ENCODE results near the gene ZNF177.
A peak's percentile ranks its signal among the peaks of the same experiment; 100 is the strongest.
"Not testable (repeated sequence)": the region's sequence is repeated elsewhere in the genome, so short reads cannot be mapped to it uniquely, and the experiment has no call there.

ZNF177 gene

DNA sequence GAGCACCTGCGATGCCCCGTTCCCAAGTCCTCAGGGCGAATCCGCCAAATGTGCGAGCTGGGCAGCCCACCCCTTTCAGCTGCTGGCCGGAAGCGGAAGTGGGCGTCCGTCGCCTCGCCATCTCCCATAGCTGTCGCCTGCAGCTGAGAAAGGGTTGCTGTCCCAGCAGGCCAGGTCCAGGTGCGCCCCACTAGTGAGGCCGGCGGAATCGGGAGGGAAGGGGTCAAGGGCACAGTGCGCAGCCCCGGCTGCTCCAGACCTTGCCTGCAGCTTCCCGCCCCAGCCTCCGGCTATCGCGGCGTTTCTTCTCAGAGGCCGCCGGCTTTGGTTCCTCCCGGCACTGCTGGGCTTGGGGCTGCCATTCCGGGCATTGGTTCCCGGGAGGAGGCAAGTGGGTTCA lies at the start of gene ZNF177:
Gene ZNF177, plus strand, starts transcription at position 109 of the 400 bp plus-strand sequence. CDS start 15,299 bp downstream, outside the sequence.
- DNase-seq (ENCODE audit: low read depth) = no peak

DNA sequence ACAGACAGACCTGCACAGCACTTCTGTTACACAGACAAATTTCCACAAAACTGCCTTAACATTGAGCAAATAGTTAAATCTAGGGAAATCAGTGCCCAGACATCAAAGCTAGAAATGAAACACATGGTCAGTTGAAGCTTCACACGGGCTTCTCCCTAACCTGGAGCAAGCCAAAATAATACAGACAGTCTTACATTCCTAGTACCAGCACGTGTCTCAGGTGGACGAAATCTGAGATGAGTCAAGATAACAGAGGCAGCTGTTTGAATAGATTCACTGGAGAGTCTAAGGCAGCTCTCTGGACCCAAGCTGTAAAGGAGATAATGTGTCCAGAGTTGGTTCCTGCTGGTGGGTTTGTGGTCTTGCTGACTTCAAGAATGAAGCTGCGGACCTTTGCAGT lies 49.1 kb upstream of the ZNF177 start:
- no peak for DNase-seq (ENCODE audit: low read depth)

DNA sequence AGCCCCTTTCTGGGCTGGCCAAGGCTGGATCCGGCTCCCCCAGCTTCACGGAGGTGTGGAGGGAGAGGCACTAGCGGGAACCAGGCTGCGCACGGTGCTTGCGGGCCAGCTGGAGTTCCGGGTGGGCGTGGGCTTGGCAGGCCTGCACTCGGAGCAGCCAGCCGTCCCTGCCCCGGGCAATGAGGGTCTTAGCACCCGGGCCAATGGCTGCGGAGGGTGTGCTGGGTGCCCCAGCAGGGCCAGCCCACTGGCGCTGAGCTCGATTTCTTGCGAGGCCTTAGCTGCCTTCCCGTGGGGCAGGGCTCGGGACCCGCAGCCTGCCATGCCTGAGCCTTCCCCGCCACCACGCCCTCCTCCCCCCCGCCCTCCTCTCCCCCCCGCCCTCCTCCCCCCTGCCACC lies 41.5 kb upstream of the ZNF177 start:
- no peak for DNase-seq (ENCODE audit: low read depth)

DNA sequence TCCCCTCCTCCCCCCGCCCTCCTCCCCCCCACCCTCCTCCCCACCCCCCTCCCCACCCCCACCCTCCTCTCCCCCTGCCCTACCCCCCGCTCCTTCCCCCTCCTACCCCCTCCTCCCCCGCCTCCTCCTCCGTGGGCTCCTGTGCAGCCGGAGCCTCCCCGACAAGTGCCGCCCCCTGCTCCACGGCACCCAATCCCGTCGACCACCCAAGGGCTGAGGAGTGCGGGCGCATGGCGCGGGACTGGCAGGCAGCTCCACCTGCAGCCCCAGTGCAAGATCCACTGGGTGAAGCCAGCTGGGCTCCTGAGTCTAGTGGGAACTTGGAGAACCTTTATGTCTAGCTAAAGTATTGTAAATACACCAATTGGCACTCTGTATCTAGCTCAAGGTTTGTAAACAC lies 41.1 kb upstream of the ZNF177 start:
- DNase-seq (ENCODE audit: low read depth) = not testable (repeated sequence)

DNA sequence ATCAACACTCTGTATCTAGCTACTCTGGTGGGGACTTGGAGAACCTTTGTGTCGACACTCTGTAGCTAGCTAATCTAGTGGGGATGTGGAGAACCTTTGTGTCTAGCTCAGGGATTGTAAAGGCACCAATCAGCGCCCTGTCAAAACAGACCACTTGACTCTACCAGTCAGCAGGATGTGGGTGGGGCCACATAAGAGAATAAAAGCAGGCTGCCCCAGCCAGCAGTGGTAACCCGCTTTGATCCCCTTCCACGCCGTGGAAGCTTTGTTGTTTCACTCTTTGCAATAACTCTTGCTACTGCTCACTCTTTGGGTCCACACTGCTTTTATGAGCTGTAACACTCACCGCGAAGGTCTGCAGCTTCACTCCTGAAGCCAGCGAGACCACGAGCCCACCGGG lies 40.6 kb upstream of the ZNF177 start:
- not testable (repeated sequence) for DNase-seq (ENCODE audit: low read depth)

DNA sequence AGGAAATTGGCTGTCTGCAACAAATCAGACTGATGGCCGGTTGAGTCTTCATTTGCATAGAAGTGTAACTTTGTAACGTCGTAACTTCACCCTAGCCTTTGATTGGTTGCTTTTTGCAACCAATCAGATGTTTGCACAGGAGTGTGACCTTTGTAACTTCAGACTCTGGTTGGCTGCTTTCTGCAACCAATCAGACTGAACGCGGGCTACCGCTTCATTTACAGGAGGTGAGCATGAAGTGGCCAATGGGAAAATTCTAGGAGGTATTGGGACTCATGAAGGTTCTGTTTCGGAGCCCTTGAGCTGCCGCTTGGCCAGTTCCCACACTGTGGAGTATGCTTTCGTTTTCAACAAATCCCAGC lies 39.3 kb upstream of the ZNF177 start:
- peak; percentile 35 for DNase-seq (ENCODE audit: low read depth)

DNA sequence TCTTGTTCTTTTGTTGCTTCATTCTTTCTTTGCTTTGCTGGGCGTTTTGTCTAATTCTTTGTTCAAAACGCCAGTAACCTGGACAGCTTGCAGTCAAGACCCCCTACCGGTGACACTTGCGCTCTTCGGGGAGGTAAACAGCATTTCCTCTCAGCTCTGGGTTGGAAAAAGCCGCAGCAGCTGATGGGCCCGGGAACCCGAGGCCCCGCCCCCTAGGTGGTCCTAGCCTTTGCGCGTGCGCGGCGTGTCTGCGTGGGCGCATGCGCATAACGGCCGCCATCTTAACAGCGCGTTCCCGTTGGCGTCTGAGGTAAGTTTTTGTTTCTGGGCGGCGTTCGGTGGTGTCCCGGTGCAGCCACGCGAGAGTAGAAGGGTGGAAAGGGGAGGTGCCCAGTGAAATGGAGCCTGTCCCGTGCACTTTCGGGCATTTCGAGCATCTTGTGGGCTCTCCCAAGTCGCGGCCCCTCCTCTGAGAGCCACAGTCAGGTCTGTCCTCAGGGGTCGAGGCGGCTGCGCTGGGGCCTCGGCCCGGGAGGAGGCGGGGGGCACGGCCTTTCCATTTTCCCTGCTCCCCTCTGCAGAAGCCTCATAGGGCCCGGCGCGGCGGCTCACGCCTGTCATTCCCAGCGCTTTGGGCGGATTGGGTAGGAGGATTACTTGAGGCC lies 38.8 kb upstream of the ZNF177 start, which contains the start of gene ZNF559:
Gene ZNF559, plus strand, starts transcription at position 261 of the 665 bp plus-strand sequence. CDS start 14,371 bp downstream, outside the sequence.
- DNase-seq (ENCODE audit: low read depth) = peak; percentile 94

DNA sequence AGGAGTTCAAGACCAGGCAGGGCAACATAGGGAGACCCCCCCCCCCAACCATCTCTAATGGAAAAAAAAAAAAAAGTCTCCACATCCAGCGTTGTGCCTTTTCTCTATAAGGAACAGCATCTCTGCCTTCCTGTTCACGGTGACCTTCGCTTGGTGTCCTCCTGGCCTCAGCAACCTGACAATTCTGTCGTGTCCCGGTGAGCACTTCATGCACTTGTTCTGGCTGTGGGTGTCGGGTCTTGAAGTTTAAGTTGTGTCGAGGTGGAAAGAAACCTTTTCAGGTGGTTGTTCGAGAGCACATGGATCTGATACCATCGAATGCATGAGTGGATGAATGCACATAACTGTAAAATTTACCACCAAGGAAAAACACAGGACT lies 38.2 kb upstream of the ZNF177 start:
- no peak for DNase-seq (ENCODE audit: low read depth)

DNA sequence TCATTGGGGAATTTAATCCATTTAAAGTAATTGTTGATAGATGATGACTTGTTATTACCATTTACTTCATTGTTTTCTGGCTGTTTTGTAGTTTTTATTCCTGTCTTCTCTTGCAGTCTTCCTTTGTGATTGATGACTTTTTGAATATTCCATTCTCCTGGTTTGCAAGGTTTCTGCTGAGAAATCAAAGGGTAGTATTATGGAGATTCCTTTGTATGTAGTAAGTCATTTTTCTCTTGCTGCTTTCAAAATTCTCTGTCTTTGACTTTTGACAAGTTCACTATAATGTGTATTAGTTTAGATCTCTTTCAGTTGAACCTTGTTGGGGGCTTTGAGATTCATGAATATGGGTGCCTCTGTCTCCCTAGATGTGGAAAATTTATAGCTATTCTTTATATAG lies 32.8 kb upstream of the ZNF177 start:
- DNase-seq (ENCODE audit: low read depth) = no peak

DNA sequence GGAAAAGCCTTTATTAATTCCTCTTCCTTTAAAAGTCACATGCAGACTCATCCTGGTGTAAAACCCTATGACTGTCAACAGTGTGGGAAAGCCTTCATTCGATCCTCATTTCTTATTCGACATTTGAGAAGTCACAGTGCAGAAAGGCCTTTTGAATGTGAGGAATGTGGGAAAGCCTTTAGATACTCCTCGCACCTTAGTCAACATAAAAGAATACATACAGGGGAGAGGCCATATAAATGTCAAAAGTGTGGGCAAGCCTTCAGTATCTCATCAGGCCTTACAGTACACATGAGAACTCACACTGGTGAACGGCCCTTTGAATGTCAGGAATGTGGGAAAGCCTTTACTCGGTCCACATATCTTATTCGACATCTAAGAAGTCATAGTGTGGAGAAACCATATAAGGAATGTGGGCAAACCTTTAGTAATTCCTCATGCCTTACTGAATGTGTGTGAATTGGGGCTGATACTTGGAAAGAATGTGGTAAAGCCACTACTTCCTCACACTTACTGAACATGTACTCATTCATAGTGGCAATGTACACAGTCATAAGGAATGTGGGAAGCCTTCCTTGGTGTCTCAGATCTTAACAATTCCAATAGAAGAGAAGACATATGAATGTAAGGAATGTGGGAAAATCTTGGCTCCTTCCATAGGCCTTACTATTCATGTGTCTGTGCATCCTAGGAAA lies 20.1 kb upstream of the ZNF177 start:
- DNase-seq (ENCODE audit: low read depth) = no peak

DNA sequence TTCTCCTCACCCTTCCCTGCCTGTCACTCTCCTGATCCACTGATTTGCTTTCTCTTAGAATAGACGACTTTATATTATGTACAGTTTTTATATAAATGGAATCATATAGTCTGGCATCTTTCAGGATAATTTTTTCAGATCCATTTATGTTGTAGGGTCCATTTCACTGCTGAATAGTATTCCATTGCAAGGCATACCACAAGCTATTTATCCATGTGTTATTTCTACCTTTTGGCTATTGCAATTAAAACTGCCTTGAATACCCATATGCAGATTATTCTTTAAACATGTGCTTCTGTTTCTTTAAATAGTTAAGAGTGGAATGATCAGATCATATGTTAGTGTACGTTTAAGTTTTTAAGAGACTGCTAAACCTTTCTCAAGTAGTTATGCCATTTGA lies 17.8 kb upstream of the ZNF177 start:
- DNase-seq (ENCODE audit: low read depth) = no peak

DNA sequence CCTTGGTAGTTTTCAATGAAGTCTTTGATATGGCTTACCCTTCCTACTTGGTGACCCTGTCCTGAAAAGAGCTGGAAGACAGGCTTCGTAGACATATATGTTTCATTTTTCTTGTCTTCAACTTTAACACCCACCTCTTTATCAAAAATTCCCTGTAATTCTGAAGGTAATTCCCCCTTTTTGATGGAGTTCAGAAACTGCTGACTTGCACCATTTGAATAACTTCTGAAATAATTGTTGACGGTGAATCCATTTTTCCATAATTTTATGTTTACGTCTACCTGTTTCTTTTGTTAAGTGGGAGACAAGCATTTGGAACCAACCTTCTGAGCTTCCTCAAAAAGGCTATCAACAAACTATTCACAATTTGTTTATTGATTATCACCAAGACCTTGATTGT lies 14.6 kb upstream of the ZNF177 start:
- DNase-seq (ENCODE audit: low read depth) = no peak

DNA sequence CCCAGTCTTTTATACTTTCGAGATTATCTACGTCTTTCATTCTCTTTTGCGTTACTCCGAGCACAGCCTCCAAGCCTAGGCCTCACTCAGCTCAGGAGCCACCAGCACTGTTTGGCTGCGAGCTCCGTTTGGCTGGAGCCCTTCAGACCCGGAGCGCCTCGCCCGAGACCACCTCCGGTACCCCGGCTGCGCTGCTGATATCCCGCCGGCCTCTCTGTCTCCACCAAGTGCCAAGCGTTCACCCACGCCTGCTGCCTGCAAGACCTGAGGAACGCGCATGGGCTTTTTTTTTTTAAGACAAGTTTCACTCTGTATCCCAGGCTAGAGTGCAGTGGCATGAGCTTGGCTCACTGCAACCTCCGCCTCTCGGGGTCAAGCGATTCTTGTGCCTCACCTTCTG lies 14.1 kb upstream of the ZNF177 start:
- DNase-seq (ENCODE audit: low read depth) = no peak

DNA sequence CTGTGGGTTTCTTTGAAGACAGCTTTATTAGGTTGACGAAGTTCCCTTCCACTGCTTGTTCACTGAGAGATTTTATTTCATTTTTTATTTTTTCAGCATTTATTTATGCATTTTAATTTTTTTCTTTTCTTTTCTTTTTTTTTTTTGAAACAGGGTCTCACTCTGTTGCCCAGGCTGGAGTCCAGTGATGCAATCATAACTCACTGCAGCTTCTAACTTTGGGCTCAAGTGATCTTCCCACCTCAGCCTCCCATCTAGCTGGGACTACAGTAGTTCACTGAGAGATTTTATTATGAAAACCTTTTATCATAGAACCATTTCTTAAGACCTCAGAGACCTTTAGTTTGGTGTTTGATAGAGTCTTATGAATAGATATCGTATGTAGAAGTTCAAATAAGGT lies 10.3 kb upstream of the ZNF177 start:
- no peak for DNase-seq (ENCODE audit: low read depth)

DNA sequence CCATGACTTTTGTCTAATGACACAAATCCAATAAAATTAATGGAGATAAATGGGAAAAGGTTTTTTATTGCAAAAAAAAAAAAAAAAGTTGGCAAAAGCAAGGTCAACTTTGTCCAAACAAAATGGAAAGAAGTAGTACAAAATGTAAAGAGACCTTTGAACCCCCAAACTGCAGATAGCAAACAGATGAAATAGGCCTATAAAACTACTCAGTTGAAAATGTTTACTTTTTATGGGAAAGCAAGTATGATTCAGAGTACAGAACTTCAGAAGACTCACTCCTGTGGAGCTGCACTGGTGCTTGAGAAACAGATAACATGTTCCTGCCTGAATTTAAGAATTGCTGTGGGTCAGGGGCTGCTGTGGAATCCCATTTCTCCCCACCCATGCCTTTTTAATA lies 9.8 kb upstream of the ZNF177 start:
- no peak for DNase-seq (ENCODE audit: low read depth)

DNA sequence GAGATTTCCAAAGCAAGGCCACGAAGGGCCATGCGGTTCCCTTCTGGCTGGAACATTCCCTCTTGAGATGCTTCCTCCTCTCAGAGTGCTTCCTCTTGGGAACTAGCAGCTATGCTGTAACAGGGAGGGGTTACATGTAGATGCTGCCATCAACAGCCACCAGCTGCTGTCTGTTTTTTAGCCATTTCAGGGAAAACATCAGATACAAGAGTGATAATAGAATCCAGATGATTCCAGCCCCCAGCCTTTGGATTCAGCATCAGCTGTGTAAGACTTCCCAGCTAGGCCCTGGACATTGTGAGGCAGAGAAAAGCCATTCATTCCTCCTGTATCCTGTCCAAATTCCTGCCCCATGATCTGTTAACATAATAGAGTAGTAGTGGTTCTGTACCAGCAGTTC lies 8.2 kb upstream of the ZNF177 start:
- no peak for DNase-seq (ENCODE audit: low read depth)

DNA sequence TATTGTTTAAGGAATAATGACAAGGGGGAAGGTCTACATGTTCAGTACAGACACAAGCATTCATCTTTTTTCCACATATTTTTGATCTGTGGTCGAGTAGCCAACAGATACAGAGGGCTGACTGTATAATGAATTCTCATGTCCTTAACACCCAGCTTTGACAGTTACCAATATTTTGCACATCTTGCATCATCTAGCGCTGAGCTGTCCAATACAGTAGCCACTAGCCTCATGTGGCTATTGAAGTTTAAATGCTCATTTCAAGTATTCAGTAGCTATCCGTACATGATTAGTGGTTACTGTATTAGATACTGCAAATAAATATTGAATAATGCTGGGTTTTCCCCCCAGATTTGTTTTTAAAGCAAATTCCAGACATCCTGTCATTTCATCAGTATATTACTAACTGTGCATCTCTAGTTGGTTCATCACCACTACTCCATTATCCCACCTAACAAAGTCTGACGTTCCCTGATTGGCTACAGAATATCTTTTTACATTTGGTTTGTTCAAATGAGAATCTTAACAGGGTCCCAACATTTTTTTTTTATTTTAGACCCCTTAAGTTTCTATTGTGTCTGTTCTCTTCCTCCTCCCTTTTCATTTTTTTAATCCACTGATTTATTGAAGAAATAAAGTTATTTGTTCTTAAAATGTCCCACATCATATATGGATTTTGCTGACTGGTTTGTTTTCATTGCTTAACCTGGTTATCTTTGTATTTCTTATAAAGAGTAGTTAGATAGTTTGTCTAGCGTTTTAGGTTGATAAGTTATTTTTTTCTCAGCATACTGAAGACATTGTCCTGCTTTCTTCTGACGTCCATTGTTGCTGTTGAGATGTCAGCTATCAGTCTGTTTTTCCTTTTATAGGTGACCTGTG lies 8.2 kb downstream of the ZNF177 start:
- no peak for DNase-seq (ENCODE audit: low read depth)

DNA sequence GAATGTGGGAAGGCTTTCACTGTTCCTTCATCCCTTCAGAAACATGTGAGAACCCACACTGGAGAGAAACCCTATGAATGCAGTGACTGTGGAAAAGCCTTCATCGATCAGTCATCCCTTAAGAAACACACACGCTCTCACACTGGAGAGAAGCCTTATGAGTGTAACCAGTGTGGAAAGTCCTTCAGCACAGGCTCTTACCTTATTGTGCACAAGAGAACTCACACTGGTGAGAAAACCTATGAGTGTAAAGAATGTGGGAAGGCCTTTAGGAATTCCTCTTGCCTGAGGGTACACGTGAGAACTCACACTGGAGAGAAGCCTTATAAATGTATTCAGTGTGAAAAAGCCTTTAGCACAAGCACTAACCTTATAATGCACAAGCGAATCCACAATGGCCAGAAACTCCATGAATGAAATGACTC lies 18.6 kb downstream of the ZNF177 start:
- DNase-seq (ENCODE audit: low read depth) = no peak

DNA sequence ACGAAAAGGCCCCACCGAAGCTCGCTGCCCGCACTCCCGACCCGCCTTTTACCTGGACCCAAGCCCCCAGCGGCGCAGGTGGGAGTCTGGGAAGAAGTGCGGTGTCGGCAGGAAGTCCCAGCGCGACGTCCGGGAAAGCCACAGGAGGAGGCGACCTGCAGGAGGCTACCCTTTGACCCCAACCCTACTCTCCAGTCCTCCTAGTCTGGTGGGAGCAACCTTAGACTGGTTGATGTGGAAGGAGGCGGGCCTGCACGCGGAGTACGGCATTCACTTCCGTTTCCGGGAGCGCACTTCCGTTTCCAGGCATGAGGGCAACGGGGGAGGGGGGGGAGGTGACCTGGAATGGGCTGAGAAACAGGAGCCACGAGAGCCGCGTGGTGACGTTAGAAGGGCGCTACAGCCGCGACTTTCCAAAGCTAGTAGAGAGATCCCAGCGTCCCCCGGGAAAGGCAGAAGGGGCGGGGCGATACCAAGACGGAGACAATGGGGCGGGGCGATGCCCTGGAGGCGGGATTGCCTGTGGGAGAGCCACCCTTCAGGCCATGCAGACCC lies 44.1 kb downstream of the ZNF177 start:
- DNase-seq (ENCODE audit: low read depth) = peak; percentile 47

DNA sequence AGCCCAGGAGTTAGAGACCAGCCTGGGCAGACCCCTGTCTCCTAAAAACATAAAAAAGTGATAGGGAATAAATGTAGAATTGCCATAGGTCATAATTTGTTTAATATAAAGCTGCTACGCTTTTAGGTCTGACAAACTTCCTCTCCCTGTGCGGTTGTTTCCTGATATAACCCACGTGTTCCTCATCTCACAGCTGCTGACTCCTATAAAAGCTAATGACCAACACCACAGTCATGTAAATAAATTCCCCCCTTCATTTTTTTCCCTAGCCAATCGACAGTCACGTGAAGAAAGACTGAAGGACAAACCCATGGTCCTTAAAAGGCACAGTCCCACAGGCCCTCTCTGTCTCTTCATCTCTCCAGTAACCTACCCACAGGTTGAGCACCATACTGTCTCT lies 45.0 kb downstream of the ZNF177 start:
- no peak for DNase-seq (ENCODE audit: low read depth)

DNA sequence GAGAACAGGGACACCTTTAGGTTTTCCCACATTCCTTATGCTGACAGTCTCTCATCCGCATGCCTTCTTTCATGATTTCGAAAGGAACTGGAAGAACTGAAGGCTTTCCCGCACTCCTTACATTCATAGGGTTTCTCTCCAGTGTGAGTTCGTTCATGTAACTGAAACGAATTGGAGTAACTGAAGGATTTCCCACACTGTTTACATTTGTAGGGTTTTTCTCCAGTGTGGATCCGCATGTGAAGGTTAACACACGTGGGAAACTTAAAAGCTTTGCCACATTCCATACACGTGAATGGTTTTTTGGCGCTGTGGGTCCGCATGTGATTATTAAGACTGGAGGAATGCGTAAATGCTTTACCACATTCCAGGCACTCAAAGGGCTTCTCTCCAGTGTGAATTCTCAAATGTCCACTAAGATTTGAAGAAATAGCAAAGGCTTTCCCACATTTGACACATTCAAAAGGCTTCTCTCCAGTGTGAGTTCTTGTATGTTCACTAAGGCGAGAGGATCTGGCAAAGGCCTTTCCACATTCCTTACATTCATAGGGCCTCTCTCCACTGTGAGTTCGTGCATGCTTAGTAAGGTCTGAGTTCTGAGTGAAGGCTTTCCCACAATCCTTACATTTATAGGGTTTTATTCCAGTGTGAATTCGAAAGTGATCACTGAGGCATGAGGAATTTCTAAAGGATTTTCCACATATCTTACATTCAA lies 50.6 kb downstream of the ZNF177 start:
- no peak for DNase-seq (ENCODE audit: low read depth)

DNA sequence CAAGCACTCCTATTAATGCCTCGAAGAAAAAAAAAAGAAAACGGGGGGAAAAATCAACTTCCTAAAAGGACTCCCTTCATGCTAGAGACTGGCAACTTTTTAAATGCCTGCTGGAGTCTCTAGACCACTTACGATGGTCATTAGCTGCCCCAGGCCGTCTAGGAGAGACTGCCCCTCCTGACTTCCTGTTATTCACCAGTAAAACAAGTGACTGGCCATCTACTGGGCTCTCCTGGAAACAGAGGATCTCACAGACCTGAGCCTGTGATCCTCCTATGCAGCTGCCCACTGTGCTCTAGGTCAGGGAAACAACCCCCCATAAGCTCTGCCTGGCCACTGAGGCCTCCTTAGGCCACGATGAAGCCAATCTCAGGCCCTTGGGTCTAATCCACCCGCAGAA lies 65.1 kb downstream of the ZNF177 start:
- DNase-seq (ENCODE audit: low read depth) = no peak
